Esophagus squamous epithelium (tissue), 5 donors: ENCODE results near the gene C21orf91. TPM values are rescaled to one million over a fixed set of nuclear protein-coding genes. Genes with fewer than 3 reads are reported as not detected.

Experiments used
- DNase-seq: peaks from one replicate; lab custom pipeline; 2025; lab: John Stamatoyannopoulos, UW
- H3K27ac ChIP-seq, 4 donors: fragments of 200-600 bp; sonication (generic); one replicate each; pipeline ENCODE4 v1.5.1; 2016 to 2019; ENCODE audit warnings: mild to moderate bottlenecking in 1 of 4
- H3K27me3 ChIP-seq, 4 donors: fragments of 200-600 bp; sonication (generic); 1 replicate in 3 of 4; 2 replicates in 1 of 4; pipeline versions ENCODE4 v1.5.1 to v1.6.0; 2017 to 2021; ENCODE audit warnings: antibody characterized with exemption in 1 of 4
- H3K36me3 ChIP-seq, 3 donors: fragments of 200-600 bp; sonication (generic); one replicate each; pipeline ENCODE4 v1.5.1; 2016 to 2019
- H3K4me1 ChIP-seq, 3 donors: fragments of 200-600 bp; sonication (generic); one replicate each; pipeline ENCODE4 v1.5.1; 2017 to 2019
- H3K4me3 ChIP-seq, 4 donors: fragments of 200-600 bp; sonication (generic); 1 replicate in 3 of 4; 2 replicates in 1 of 4; pipeline ENCODE4 v1.5.1; 2016 to 2019; ENCODE audit warnings: mild to moderate bottlenecking in 2 of 4, moderate library complexity in 1 of 4
- H3K9me3 ChIP-seq, 3 donors: fragments of 200-600 bp; sonication (generic); one replicate each; pipeline ENCODE4 v1.5.1; 2016 to 2019
- POLR2A ChIP-seq, 4 donors: fragments of 450-650 bp; IDR thresholded peaks; one replicate each; pipeline ENCODE4 v1.6.1; 2017; ENCODE audit warnings: antibody characterized with exemption in 4 of 4, mild to moderate bottlenecking in 4 of 4, moderate library complexity in 3 of 4
- WGBS, 2 donors: methylation state at CpG; one replicate each; pipeline ENCODE4 v1.1.5; 2018; 5-methylcytosine and 5-hydroxymethylcytosine counted together
- intact Hi-C: fragments of 100-400 bp; cut with DNase I; formaldehyde crosslinking; loops from one replicate; pipeline ENCODE4 v1.15.0; 2022
- total RNA-seq, 4 donors: library from RNA; depleted of rRNA; stranded (reverse); fragments of >200 nt; gene quantifications; one replicate each; pipeline ENCODE4 v1.1.0, GENCODE V29; 2016
- TF ChIP-seq, protein P1 (sequence below), 6 experiments: fragments of 450-650 bp in 4 of 6; fragments of 200-600 bp in 2 of 6; sonication (generic) in 2 of 6; IDR thresholded peaks; one replicate each; pipeline ENCODE4 v1.5.1; 2016 to 2019; ENCODE audit warnings: antibody characterized with exemption in 6 of 6, mild to moderate bottlenecking in 4 of 6, moderate library complexity in 4 of 6
- donor health status: DM: yes; HTN: yes; CAD: no.

C21orf91 gene
- total RNA-seq, 4 donors from 2014 or later: 4.2 to 16.5 (median 12.8) TPM

- no peak overlapping the region for H3K4me3 ChIP-seq
- peaks cover 0 to 5% (median 0%) of the 10 kb centered on the region in 3 donors for H3K9me3 ChIP-seq
- no peaks in the 10 kb centered on the region for H3K4me1 ChIP-seq
- no peaks in the 10 kb centered on the region for H3K36me3 ChIP-seq
- H3K27me3 ChIP-seq: no peaks in the 10 kb centered on the region
- WGBS, 2 donors: 71 to 74% methylated on average over 9 of the region's 9 CpGs
- TF ChIP-seq POLR2A (IDR thresholded peaks at IDR 0.05): no peak
- TF ChIP-seq, protein P1, sequence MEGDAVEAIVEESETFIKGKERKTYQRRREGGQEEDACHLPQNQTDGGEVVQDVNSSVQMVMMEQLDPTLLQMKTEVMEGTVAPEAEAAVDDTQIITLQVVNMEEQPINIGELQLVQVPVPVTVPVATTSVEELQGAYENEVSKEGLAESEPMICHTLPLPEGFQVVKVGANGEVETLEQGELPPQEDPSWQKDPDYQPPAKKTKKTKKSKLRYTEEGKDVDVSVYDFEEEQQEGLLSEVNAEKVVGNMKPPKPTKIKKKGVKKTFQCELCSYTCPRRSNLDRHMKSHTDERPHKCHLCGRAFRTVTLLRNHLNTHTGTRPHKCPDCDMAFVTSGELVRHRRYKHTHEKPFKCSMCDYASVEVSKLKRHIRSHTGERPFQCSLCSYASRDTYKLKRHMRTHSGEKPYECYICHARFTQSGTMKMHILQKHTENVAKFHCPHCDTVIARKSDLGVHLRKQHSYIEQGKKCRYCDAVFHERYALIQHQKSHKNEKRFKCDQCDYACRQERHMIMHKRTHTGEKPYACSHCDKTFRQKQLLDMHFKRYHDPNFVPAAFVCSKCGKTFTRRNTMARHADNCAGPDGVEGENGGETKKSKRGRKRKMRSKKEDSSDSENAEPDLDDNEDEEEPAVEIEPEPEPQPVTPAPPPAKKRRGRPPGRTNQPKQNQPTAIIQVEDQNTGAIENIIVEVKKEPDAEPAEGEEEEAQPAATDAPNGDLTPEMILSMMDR (IDR thresholded peaks at IDR 0.05): no peak
- no peak for DNase-seq
- H3K27ac ChIP-seq: no peak overlapping the region
- intact Hi-C loops: no loop called here
These were observed 34.5 kb upstream of the C21orf91 start for GRCh38 chr21:17853393-17854275.

DNA sequence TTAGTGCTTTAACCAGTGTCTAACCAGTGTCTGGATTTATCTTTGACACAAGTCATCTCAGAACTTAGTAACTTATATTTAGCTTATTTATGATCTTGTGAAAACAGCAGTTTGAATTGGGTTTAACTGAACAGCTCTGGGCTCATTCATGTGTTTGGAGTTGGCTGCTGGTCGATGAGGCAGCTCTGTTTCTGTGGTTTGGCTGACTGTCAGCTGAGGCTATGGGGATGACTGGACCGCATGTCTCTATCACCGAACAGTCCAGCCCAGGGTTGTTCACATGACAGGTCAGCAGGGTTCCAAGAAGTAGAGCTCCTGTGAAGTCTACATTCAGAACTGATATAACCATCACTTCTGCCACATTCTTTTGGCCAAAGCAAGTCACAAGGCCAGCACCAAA, 29.1 kb upstream of the C21orf91 start:
- WGBS, 2 donors: 14 to 29% methylated on average over 3 of the region's 3 CpGs
- H3K9me3 ChIP-seq: peaks cover 0 to 5% (median 0%) of the 10 kb centered on the region in 3 donors
- no peaks in the 10 kb centered on the region for H3K27me3 ChIP-seq
- H3K27ac ChIP-seq: no peak overlapping the region
- no peaks in the 10 kb centered on the region for H3K4me1 ChIP-seq
- TF ChIP-seq POLR2A (IDR thresholded peaks at IDR 0.05): no peak
- TF ChIP-seq, protein P1 (IDR thresholded peaks at IDR 0.05): no peak
- no peak overlapping the region for H3K4me3 ChIP-seq
- no peaks in the 10 kb centered on the region for H3K36me3 ChIP-seq
- intact Hi-C loops: no loop called here
- DNase-seq: no peak

DNA sequence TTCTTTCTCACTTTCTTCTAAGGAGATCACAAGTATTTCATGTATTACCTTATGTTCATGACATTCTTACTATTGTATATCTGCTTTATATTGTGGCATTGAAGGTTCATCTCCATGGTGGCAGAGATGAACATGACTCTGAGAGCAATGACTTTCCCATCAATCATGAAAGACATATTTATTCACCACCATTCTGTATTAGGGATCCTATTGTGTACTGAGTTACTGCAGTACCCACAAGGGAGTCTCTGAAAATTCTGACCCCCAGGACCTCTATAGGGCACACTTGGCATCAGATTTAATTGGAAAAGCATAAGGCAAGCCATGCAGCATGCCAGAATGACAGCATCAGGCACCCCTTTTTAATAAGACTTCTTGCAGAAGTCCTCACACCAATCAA, 21.9 kb upstream of the C21orf91 start:
- no peaks in the 10 kb centered on the region for H3K4me1 ChIP-seq
- no peak for DNase-seq
- no peak overlapping the region for H3K27ac ChIP-seq
- H3K36me3 ChIP-seq: no peaks in the 10 kb centered on the region
- no peaks in the 10 kb centered on the region for H3K9me3 ChIP-seq
- intact Hi-C loops: no loop called here
- no peak overlapping the region for H3K4me3 ChIP-seq
- TF ChIP-seq, protein P1 (IDR thresholded peaks at IDR 0.05): no peak
- TF ChIP-seq POLR2A (IDR thresholded peaks at IDR 0.05): no peak
- no peaks in the 10 kb centered on the region for H3K27me3 ChIP-seq

DNA sequence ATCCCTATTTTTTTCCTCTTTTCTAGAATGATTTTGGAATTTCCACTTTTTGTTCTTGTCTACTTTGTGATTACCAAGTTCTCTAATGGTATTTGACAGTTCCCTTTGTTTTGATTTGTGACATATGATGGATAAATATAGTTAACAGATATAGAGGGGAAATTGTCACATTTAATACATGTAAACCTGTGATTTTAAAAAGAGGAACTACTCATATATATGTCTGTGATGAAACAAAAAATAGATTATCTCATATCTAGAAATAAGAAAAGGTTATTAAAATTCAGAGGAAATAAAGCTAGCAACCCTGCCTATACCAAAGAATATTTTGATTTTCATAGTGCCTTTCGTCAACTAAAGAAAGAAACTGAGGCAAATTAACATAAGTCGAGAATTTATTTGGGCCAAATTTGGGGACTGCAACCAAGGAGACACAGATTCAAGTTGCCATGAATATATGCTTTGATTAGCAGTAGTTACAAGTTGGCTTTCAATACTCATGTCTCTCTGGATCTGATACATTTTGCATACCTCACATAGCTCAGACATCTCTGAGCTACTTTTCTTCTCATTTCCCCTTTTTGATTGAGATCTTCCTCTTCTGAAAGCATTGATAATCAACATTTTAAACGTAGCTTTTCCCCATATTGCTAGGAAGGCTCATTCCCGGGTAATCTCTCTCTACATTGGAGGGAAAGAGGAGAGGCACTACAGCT, 15.6 kb upstream of the C21orf91 start:
- Histone ChIP-seq H3K36me3 (no peaks in the 10 kb centered on the region), H3K4me1 (no peaks in the 10 kb centered on the region), H3K27ac (no peak overlapping the region), H3K9me3 (no peaks in the 10 kb centered on the region), H3K4me3 (no peak overlapping the region), H3K27me3 (no peaks in the 10 kb centered on the region)
- intact Hi-C loops: no loop called here
- 59 to 72% methylated on average over 4 of the region's 4 CpGs for WGBS, 2 donors
- TF ChIP-seq, protein P1 (IDR thresholded peaks at IDR 0.05): no peak
- no peak for TF ChIP-seq POLR2A (IDR thresholded peaks at IDR 0.05)
- DNase-seq: no peak

DNA sequence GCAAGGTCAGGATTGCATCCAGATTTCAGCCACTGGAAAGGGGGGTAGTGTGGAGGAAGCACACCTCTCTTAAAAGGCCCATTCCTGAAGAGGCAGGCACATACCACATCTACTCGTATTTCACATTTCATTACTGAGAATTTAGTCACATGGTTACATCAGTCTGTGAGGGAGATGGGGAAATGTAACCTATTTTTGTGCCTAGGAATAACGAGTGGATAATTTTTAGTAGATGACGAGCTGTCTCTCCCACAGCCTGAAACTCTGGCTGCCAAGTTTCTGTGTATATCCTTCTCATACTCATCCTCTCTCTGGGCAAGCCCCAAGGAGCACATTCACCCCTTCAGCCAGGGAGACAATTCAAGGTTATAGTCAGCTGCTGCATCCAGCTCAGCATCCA, 10.3 kb upstream of the C21orf91 start:
- WGBS, 2 donors: 71 to 82% methylated on average over 3 of the region's 3 CpGs

More for the DNA sequence above, 10.3 kb upstream of the C21orf91 start:
- H3K27me3 ChIP-seq: no peaks in the 10 kb centered on the region
- no peak overlapping the region for H3K4me3 ChIP-seq
- H3K9me3 ChIP-seq: no peaks in the 10 kb centered on the region
- no peaks in the 10 kb centered on the region for H3K4me1 ChIP-seq
- no peak for DNase-seq
- H3K36me3 ChIP-seq: no peaks in the 10 kb centered on the region
- intact Hi-C loops: no loop called here
- TF ChIP-seq POLR2A (IDR thresholded peaks at IDR 0.05): no peak
- no peak overlapping the region for H3K27ac ChIP-seq
